ENCODE results near the gene GPR139. TPM values are rescaled to one million over a fixed set of nuclear protein-coding genes. Genes with fewer than 3 reads are reported as not detected.

The GPR139 gene
- total and polyA plus RNA-seq, 7 donors: not detected

DNA sequence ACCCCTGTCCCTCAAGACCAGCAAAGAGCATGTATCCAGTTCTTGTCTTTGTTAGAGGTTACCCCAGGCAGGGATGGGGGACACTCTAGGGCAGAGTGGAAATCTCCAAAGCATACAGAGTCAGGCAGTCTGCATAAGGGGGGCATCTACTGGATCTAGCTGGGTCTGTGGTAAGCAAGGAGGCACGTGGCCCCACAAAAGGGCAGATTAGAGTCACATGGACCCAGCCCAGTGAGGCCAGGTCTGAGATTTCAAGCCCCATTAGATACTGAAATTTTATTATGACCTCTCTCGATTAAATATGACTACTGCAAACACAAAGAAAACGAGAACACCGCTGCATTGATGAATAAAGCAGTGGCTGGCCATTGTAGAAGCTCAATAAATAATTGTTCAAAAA lies 1.6 kb upstream of the GPR139 start:
- no peak overlapping the region for H3K4me3 ChIP-seq
- no peak overlapping the region for H3K27ac ChIP-seq
- H3K36me3 ChIP-seq (ENCODE audit: insufficient read depth in 1 of 2, low read depth in 1 of 2): no peaks in the 10 kb centered on the region
- no peak for TF ChIP-seq CTCF (IDR thresholded peaks at IDR 0.05)
- no peaks in the 10 kb centered on the region for H3K9me3 ChIP-seq
- no peaks in the 10 kb centered on the region for H3K4me1 ChIP-seq
- H3K27me3 ChIP-seq (ENCODE audit: insufficient read depth in 3 of 3, low read length in 2 of 3): peaks cover 0 to 21% (median 12%) of the 10 kb centered on the region in 3 donors
- ATAC-seq (no peak), DNase-seq (no peak)
- intact Hi-C loops (cut with DNase I): no loop called here
- WGBS, 3 donors: 58 to 66% (median 63%) methylated on average over 4 of the region's 4 CpGs

DNA sequence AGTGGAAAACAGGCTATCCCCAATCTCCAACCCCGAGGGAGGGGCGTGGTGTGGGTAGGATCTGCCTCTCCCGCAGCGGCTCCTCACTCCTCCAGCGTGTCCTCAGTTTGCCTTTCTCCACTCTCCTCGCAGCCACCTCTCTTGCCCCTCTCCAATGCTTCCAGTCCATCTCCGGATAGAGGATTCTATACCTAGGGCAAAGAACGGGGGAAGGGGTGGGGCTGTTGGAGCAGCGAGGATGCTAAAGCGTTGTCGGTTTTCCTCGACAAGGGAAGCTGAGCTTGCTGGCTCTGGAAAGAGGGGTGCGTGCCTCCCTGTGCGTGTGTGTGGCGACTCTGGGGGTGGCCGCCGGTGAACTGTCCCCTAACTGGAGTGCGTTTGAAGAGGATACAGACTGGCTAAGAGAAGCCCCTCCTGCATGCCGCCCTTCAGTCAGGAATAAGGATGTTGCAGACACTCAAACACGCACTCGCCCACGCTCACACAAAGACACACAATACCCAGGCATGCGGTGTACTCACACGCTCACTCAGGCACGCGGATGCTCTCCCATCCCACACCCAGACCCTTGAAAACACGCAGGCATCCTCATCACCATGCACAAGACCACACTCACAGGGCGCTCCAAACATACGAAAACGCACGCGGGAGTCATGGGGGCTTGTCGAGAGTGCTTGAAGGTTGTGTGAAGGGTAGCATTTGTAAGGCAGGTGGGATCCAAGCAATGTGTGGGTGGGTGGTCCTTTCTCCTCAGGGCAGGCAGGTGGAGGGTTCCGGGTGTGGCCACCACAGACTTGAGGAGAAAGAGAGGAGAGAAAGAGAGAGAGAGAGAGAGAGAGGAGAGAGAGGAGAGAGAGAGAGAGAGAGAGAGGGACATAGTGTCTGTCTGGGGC lies 655 bp upstream of the GPR139 start:
- no peaks in the 10 kb centered on the region for H3K36me3 ChIP-seq (ENCODE audit: insufficient read depth in 1 of 2, low read depth in 1 of 2)
- no peaks in the 10 kb centered on the region for H3K4me1 ChIP-seq
- H3K9me3 ChIP-seq: no peaks in the 10 kb centered on the region
- whole genome bisulfite sequencing, 3 donors: 9 to 13% (median 10%) methylated on average over 31 to 34 of the region's 34 CpGs
- DNase-seq: no peak
- no peak for TF ChIP-seq CTCF (IDR thresholded peaks at IDR 0.05)
- no peak overlapping the region for H3K4me3 ChIP-seq
- no peak for ATAC-seq
- H3K27me3 ChIP-seq (ENCODE audit: insufficient read depth in 3 of 3, low read length in 2 of 3): peaks cover 0 to 21% (median 12%) of the 10 kb centered on the region in 3 donors
- H3K27ac ChIP-seq: no peak overlapping the region
- intact Hi-C loops (cut with DNase I): no loop called here

- Histone ChIP-seq H3K4me1 (no peaks in the 10 kb centered on the region), H3K27ac (no peak overlapping the region), H3K4me3 (no peak overlapping the region), H3K9me3 (peaks cover 2% of the 10 kb centered on the region), H3K36me3 (ENCODE audit: insufficient read depth in 1 of 2, low read depth in 1 of 2) (no peaks in the 10 kb centered on the region), H3K27me3 (ENCODE audit: insufficient read depth in 3 of 3, low read length in 2 of 3) (peaks cover 0 to 21% (median 12%) of the 10 kb centered on the region in 3 donors)
- ATAC-seq: no peak
- intact Hi-C loops (cut with DNase I): no loop called here
- no peak for TF ChIP-seq CTCF (IDR thresholded peaks at IDR 0.05)
- DNase-seq: no peak
- WGBS, 3 donors: 8 to 13% (median 11%) methylated on average over 11 of the region's 11 CpGs
Measured at GRCh38 chr16:20072874-20073202, 852 bp downstream of the GPR139 start.

GRCh38 chr16:20072146-20072873 lies 1.4 kb downstream of the GPR139 start:
- peaks cover 0 to 21% (median 12%) of the 10 kb centered on the region in 3 donors for H3K27me3 ChIP-seq (ENCODE audit: insufficient read depth in 3 of 3, low read length in 2 of 3)

More at GRCh38 chr16:20072146-20072873, 1.4 kb downstream of the GPR139 start:
- Histone ChIP-seq H3K9me3 (peaks cover 3% of the 10 kb centered on the region), H3K27ac (no peak overlapping the region), H3K36me3 (ENCODE audit: insufficient read depth in 1 of 2, low read depth in 1 of 2) (no peaks in the 10 kb centered on the region), H3K4me3 (no peak overlapping the region), H3K4me1 (no peaks in the 10 kb centered on the region)
- TF ChIP-seq CTCF (IDR thresholded peaks at IDR 0.05): no peak
- no peak for ATAC-seq
- WGBS, 3 donors: 29 to 43% (median 40%) methylated on average over 11 of the region's 11 CpGs
- no peak for DNase-seq
- intact Hi-C loops (cut with DNase I): no loop called here
